COR-L47 (cell line): Measurements from ENCODE around the gene SMYD4.
"Not testable (repeated sequence)": the region's sequence is repeated elsewhere in the genome, so short reads cannot be mapped to it uniquely, and the experiment has no call there.

ENCODE experiments used
- DNase-seq: peaks from one replicate; lab custom pipeline; 2025; lab: John Stamatoyannopoulos, UW

Gene SMYD4

DNA sequence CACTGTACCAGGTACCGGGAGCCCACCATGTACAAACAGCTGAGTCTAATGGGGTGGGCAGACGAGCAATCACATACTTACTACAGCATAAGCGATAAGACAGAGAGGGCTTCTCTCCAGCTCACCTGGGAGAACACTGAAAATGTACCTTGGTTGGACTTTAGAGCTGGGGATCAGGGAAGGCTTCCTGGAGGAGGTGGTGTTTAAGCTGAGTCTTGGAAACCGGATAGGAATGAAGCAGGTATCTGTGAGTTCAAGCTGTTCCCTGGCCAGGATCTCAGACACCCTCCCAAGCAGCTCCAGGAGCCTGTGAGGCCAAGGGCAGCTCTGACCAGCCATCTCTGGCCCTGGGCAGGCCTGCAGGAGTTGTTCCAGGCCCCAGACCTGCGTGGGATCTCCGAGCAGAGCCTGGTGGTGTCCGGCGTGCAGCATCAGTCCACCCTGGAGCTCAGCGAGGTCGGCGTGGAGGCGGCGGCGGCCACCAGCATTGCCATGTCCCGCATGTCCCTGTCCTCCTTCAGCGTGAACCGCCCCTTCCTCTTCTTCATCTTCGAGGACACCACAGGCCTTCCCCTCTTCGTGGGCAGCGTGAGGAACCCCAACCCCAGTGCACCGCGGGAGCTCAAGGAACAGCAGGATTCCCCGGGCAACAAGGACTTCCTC lies 75.8 kb downstream of the SMYD4 start:
- DNase-seq: no peak

DNA sequence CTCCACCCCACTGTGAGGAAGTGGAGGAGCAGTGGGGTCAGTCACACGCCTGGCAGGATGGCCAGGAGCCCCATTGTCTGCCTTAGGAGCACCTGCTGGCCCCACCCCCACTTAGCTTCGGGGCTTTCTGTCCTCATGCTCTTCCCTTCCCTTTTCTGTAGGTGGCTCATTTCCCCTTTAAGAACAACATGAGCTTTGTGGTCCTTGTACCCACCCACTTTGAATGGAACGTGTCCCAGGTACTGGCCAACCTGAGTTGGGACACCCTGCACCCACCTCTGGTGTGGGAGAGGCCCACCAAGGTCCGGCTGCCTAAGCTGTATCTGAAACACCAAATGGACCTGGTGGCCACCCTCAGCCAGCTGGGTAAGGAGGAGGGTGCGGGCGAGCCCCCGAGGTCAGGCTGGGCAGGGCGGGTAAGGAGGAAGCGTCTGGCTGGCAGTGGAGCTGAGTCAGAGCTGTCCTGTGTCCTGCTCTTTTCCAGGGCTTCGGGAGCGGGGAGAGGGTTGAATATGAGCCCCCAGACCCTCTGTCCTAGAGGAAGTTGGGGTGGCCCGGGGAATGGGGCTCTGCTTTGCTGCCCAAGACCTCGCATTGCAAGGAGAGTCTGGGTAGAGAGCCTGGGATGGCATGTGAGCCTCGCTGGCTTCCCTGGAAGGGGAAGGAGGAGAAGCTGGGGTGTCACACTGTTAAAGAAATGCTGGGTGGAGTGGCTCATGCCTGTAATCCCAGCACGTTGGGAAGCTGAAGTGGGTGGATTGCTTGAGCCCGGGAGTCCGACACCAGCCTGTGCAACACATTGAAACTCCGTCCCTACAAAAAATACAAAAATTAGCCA lies 77.1 kb downstream of the SMYD4 start:
- no peak for DNase-seq

DNA sequence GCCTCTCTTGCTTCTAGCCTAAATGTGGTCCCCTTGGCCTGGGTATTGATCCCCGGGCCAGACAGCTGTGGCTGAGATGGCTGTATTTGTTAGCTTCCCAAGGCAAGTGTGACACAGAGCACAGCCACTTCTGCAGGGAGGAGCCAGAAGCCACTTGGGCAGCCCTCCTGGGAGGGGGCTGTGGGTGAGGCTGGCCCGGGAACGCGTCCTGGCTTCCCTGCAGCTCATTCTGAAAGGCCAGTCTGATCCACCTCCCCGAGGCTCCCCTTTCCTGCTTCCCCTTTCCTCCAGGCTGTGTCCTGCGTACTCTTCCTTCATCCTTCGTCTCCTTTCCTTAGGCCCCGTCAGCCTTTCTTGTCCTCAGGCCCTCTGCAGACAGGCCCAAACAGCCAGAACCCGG lies 79.1 kb downstream of the SMYD4 start:
- no peak for DNase-seq

DNA sequence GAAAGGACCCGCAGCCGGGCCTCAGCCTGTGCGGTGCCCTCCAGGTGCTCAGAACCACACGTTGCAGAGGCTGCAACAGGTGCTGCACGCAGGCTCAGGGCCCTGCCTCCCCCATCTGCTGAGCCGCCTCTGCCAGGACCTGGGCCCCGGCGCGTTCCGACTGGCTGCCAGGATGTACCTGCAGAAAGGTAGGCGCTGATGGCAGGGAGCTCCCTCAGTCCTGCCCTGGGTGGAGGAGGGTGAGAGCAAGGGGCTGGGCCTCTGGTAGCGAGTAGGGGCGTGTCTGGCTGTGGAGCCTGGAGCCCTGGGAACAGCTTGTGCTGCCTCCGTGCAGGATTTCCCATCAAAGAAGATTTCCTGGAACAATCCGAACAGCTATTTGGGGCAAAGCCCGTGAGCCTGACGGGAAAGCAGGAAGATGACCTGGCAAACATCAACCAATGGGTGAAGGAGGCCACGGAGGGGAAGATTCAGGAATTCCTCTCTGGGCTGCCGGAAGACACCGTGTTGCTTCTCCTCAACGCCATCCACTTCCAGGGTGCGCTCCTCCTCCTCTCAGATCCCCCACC lies 82.6 kb downstream of the SMYD4 start:
- no peak for DNase-seq

DNA sequence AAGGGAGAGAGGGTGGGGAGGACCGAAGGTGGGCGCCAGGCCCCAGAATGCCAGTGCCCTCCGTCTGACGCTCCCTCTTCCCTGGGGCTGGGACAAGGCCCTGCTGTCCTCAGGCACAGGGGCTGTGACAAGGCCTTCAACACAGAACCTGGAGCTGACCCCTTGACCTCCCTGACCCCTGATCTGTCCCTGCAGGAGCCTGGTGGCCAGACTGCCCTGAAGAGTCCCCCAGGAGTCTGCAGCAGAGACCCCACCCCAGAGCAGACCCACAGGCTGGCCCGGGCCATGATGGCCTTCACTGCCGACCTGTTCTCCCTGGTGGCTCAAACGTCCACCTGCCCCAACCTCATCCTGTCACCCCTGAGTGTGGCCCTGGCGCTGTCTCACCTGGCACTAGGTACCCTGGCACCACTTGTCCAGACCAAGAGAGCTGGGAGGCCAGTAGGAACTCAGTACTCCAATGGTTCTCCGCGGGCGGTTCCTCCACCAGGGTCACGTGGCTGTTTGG lies 84.1 kb downstream of the SMYD4 start:
- DNase-seq: no peak

DNA sequence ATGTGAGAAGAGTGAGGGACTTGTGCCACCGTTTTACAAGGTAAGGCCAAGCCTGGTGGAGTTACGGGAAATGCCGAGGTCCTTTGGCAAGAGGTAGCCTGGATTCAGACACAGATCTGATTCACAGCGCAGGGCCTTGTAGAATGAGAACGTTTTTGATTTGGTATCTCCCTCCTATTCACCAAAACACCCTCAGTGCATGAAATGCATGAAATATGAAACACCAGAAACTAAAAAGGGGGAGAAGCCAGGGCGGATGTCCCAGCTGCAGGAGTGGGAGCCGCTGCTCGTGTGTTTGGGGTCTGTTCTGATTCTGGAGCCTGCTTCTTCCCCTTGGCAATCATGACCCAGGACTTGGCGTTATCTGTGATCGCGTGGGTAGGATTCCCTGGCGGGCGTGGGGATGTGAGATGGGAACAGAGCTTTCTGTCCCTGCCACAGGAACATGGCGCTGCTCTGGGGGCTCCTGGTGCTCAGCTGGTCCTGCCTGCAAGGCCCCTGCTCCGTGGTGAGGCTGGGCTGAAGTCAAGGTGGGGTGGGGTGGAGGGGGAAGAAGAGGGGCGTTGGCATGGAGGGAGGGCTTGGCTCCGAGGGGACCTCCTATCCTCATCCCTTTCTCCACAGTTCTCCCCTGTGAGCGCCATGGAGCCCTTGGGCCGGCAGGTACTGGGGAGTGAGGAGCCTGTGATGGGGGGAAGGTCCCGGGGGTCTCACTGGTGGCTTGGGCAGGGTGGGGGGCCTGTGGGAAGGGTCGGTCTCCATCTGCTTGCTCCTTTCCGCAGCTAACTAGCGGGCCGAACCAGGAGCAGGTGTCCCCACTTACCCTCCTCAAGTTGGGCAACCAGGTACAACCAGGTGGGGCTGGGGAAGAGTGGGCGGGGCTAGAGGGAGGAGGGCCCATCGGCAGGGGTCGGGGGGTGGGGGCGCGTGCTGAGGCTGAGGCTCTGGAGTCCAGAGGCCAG lies 84.9 kb downstream of the SMYD4 start:
- DNase-seq: no peak

DNA sequence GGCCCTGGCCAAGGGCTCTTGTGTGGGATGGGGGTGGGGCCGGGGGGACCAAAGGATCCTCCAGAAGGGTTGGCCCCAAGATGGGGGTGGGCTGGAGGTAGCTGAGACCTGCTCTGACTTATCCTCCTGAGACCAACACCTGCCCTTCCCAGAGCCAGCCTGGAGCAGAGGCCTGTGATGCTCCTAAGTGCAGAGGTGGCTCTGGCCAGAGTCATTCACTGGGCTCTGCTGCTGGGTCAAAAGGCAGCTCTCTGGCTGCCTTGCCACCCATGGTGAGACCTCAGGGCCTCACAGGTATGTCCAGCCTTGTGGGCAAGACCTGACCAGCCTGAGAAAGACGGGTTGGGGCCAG lies 86.6 kb downstream of the SMYD4 start:
- no peak for DNase-seq

DNA sequence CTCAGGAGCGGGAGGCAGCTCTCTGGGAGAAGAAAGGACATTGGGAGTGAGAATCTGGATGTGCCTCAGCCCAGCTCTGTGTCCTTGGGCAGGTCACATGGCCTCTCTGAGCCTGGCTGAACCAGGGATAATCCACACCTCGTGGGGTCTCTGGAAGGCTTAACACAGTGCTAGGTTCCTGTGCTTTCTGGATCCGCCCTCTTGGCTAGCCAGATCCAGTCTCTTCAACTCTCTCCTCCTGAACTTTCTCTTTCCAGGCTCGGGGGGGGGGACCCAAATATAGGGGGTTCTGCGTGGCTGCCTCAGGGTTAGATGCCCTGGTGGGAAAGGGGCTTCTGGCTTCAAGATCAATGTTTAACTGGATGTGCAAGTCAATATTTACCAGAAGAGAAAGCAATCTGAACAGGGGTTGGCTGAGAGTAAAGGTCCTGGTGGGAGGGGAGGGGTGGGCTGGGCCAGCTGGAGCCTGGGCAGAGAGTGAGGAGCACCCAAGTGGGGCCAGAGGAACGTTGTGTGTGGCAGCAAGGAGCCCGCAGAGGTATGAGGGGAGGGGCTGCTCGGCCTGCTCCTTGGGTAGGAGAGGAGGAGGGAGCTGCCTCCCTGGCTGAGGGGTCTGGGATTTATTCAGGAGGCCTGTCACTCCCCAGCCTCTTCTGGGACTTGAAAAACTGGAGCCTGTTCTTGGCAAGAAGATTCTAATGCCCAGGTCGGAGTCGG lies 87.2 kb downstream of the SMYD4 start, which contains the start of gene SERPINF2:
SERPINF2 (plus strand) TSS at position 501 of the 717 bp plus-strand sequence. CDS start 2,125 bp downstream, outside the sequence.
- no peak for DNase-seq

DNA sequence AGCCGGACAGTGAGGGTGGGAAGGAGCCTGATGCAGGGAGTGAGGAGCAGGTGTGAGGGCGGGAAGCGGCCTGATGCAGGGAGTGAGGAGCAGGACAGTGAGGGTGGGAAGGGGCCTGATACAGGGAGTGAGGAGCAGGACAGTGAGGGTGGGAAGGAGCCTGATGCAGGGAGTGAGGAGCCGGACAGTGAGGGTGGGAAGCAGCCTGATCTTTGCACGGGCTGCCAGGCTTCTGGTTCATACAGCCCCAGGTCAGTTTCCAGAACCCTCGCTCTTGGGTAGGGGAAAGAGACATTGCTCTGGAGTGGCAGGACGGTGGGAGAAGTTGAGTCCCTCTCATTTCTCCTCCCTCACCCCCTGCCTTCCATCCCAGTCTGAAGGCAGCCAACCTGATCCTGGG lies 87.8 kb downstream of the SMYD4 start:
- DNase-seq: not testable (repeated sequence)

DNA sequence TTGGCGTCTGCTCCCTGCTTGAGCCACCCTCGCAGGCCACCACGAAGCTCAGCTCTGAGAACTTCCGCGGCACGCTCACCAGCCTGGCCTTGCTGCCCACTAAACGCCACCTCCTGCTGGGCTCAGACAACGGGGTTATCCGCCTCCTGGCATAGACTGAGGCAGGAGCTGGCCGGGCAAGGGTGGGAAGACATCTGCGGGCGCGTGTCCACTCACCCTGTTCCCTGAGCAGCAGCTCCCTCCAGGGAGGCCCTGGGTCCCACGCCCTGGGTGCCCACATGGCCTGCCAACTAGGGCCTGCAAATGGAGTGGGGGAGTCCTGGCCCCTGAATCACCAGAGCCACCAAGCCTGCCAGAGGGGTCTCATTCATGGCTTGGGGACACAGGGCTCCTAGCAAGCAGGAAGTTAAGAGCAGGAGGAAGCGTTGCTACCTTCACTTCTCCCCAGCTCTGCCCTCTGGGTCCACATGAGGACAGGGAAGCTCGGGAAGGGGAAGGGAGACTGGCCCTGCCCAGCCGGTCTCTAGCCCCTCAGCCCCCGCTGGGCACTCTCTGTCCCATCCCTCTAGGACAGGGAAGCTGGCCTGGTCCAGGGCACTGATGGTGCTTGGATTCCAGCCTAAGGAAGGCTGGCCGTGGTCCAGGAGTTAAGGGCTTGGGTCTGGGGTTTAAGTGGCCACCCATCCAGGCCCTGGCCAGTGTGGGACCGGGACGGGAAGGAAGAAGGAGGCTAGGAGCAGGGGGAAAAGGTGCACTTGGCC lies 92.0 kb downstream of the SMYD4 start:
- DNase-seq: no peak

DNA sequence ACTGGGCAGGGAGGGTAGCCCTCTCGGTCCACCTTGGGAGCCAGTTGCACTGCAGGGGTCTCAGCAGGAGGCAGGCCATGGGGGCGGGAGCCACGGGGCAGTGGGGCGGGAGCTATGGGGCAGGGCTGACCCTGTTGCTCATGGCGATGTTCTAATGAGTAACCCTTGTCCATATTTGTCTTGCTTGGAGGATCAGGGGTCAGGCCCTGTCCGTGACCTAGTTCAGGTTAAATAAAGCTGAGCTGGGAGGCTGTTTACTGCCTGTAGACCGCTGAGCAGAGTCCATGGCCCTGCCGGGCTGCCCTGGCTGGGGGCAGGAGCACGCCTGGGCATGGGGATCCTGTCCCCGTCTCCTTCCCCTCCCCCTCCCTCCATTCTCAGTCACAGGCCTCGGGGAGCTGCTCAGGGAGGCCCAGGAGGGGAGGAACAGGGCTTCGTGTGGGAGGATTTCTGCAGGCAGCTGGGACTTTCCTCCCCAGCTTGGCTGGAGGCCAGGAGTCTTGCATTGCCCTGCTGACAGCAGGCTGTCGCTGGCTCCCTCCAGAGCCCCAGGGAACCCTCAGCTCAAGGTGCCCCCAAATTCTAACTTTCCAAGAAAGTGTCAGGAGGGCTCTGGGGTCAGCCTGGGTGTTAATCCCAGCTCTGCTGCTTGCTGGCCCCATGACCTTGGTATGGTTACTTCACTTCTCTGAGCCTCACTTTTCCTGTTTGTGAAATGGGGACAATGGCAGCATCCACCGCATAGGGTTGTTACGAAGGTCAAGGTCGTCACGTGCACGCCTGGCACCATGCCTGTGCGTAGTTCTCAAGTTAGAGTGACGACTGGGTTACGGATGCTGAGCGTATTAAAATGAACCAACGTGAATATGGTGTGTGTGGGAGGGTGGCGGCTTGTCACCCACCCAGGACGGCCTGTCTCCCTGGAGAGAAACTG lies 93.1 kb downstream of the SMYD4 start:
- DNase-seq: no peak

DNA sequence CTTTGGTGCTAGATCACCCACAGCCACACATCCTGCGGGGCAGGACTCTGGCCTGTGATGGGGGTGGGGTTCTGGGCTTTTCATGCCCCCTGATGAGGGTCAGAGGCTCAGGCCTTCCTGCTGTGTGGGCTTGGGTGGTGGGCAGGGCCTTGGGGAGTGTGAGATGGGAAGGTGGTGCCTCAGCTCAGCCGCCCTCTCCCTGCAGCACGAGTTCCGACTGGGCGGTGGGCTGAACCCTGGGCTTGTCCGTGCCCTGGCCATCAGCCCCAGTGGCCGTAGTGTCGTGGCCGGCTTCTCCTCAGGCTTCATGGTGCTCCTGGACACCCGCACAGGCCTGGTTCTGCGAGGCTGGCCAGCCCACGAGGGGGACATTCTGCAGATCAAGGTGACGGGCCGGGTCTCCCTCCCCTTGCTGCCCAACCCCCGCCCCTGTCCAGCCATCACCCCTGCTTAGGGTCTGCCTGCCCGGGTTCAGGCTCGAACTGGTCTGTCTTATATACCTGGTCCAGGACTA lies 93.8 kb downstream of the SMYD4 start:
- DNase-seq: no peak

DNA sequence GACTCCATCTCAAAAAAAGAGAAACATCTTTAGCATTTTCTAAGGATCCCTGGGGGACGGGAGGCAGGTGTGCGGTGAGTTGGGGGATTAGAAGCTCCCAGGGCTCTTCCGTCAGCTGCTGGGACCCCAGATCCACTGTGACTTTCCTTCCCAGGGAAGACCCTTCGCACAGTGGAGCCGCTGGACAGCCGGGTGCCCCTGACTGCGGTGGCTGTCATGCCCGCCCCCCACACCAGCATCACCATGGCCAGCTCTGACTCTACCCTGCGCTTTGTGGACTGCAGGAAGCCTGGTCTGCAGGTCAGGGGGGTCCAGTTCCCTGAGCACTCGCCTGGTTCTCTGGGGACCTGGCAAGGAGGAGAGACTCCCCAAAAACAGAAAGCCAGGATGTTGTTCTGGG lies 94.3 kb downstream of the SMYD4 start:
- DNase-seq: no peak

DNA sequence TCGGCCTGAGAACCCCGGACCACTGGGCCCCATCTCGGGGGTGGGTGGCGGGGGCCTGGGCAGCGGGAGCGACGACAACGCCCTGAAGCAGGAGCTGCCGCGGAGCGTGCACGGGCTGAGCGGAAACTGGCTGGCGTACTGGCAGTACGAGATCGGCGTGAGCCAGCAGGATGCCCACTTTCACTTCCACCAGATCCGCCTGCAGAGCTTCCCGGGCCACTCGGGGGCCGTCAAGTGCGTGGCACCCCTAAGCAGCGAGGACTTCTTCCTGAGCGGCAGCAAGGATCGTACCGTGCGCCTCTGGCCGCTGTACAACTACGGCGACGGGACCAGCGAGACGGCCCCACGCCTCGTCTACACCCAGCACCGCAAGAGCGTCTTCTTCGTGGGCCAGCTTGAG lies 95.9 kb downstream of the SMYD4 start:
- no peak for DNase-seq

DNA sequence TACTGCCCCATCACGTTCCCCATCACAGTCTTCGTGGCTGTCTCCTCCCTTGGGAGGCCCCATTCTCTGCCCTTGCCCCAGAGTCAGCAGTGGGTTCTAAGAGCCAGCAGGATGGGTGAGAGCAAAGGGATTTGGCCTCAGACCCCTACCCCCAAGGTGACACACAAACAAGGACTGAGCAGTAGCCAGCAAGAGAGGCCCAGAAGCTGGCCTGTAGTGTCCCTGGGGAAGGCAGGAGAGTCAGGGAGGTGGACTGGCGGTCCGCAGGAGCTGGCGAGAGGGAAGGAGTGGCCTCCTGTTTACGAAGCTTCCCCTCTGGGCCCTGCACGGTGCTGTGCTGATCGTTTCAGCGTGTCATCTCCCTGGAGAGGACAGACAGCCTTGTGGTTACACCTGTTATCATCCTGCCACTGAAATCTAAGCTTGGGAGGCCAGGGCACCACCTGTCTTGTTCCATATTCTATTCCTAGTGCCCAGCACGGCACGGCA lies 96.8 kb downstream of the SMYD4 start:
- no peak for DNase-seq

DNA sequence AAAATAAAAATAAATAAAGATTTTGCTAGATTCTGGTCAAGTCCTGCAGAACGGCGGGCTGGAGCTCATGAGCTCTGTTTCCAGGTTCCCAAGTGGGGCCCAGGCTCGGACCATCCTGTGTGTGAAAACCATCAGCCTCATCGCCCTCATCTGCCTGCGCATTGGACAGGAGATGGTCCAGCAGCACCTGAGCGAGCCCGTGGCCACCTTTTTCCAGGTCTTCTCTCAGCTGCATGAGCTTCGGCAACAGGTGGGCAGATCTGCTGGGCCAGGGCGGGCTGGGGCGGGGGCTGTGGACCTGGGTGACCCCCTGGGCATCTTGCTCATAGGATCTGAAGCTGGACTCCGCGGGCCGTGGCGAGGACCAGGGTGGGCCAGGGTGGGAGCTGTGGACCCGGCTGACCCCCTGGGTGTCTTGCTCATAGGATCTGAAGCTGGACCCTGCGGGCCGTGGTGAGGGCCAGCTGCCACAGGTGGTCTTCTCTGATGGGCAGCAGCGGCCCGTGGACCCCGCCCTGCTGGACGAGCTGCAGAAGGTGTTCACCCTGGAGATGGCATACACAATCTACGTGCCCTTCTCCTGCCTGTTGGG lies 97.4 kb downstream of the SMYD4 start:
- no peak for DNase-seq

DNA sequence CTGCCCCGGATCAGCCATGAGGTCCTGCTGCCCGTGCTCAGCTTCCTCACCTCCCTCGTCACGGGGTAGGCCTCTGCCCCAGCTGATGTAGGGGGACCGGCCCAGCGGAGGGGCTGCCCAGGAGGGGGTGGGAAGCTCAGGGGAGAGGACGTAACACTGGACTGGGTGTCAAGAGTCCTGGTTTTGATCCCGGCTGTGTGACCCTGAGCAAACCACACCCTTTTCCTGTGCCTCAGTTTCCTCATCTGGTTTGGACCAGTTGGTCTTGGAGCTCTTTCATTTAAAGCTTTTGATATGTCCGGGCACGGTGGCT lies 98.6 kb downstream of the SMYD4 start:
- DNase-seq: no peak

DNA sequence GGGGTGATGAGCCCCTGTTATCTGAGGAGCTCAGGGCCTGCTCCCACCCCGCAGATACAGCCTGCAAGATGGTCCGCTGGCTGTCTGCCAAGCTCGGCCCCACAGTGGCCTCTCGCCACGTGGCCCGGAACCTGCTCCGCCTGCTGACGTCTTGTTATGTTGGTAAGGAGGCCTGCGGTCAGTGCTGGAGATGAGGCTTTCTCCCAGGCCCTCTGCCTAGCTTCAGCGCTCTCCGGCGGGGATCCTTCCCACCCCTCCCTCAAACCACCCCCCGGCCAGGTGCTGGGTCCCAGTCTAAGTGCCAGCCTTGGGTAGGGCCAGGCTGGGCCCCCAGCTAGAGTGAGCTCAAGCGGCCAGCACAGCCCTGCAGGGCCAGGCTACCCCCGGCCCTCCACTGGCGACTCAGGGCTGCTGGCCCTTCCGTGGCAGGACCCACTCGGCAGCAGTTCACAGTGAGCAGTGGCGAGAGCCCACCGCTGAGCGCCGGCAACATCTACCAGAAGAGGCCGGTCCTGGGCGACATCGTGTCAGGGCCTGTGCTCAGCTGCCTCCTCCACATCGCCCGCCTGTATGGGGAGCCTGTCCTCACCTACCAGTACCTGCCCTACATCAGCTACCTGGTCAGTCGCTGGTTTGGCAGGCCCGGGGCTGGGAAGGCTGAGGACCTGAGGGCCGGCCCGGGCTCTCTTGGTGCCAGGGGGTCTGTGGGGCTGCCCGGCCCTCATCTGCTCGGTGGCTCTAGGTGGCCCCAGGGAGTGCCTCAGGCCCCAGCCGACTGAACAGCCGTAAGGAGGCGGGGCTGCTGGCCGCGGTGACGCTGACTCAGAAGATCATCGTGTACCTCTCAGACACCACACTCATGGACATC lies 99.1 kb downstream of the SMYD4 start:
- DNase-seq: no peak
